Neural cell (in vitro differentiated cells): ENCODE data around the gene PTPRG. TPM values are rescaled to one million over a fixed set of nuclear protein-coding genes. Genes with fewer than 3 reads are reported as not detected.
A peak's percentile ranks its signal among the peaks of the same experiment; 100 is the strongest.

ENCODE experiments used
- H2AFZ ChIP-seq: fragments of 200-600, 300-800 bp; sonication (generic), shearing (Covaris generic); 2 replicates; pipeline ENCODE4 v1.6.0; 2014; ENCODE audit warnings: low read depth, mild to moderate bottlenecking, antibody characterized with exemption, low read length, moderate library complexity
- H3F3A ChIP-seq: fragments of 200-600 bp; shearing (Covaris generic); 2 replicates; pipeline ENCODE4 v1.6.1; 2016; ENCODE audit warnings: mild to moderate bottlenecking, moderate library complexity, mixed read lengths, antibody characterized with exemption, low read length; ENCODE audit not compliant: insufficient read depth, poor library complexity, severe bottlenecking
- H3K27ac ChIP-seq: fragments of 200-600, 300-800 bp; sonication (generic), shearing (Covaris generic); 2 replicates; pipeline ENCODE4 v1.5.1; 2014; ENCODE audit warnings: mild to moderate bottlenecking, low read length, moderate library complexity
- H3K27me3 ChIP-seq: fragments of 300-800, 200-600 bp; sonication (generic), shearing (Covaris generic); 2 replicates; pipeline ENCODE4 v1.6.0; 2014; ENCODE audit warnings: mild to moderate bottlenecking, low read depth, low read length, moderate library complexity; ENCODE audit not compliant: insufficient read depth
- H3K36me3 ChIP-seq: fragments of 300-800, 200-600 bp; sonication (generic), shearing (Covaris generic); 2 replicates; pipeline ENCODE4 v1.5.1; 2014; ENCODE audit warnings: mild to moderate bottlenecking, antibody characterized with exemption, low read length, moderate library complexity; ENCODE audit not compliant: insufficient read depth
- H3K4me2 ChIP-seq: fragments of 300-800, 200-600 bp; sonication (generic), shearing (Covaris generic); 2 replicates; pipeline ENCODE4 v1.6.0; 2014; ENCODE audit warnings: mild to moderate bottlenecking, low read length
- H3K4me3 ChIP-seq: fragments of 300-800, 200-600 bp; sonication (generic), shearing (Covaris generic); 2 replicates; pipeline ENCODE4 v1.5.1; 2014; ENCODE audit warnings: mild to moderate bottlenecking, low read length, moderate library complexity
- H3K79me2 ChIP-seq: fragments of 200-600 bp; shearing (Covaris generic); replicated peaks from 2 replicates; pipeline ENCODE4 v1.6.0; 2014; ENCODE audit warnings: mild to moderate bottlenecking, low read length, moderate library complexity; ENCODE audit not compliant: insufficient read depth
- H3K9ac ChIP-seq: fragments of 300-800, 200-600 bp; sonication (generic), shearing (Covaris generic); 2 replicates; pipeline ENCODE4 v1.6.1; 2016; ENCODE audit warnings: mild to moderate bottlenecking, low read length, mixed read lengths
- H3K9me2 ChIP-seq: fragments of 200-600 bp; shearing (Covaris generic); 2 replicates; pipeline ENCODE4 v1.6.1; 2016; ENCODE audit warnings: mild to moderate bottlenecking, low read length, mixed read lengths; ENCODE audit not compliant: insufficient read depth
- H3K9me3 ChIP-seq: fragments of 200-600, 300-800 bp; sonication (generic), shearing (Covaris generic); 2 replicates; pipeline ENCODE4 v1.6.1; 2016; ENCODE audit warnings: mild to moderate bottlenecking, mixed run types, low read length, moderate library complexity, mixed read lengths
- H4K20me1 ChIP-seq: fragments of 200-600 bp; shearing (Covaris generic); 2 replicates; pipeline ENCODE4 v1.6.1; 2016; ENCODE audit warnings: mild to moderate bottlenecking, mixed run types; ENCODE audit not compliant: insufficient read depth
- CTCF ChIP-seq: fragments of 450-650 bp; IDR thresholded peaks from 2 replicates; pipeline ENCODE4 v1.5.1; 2014; ENCODE audit warnings: antibody characterized with exemption, mild to moderate bottlenecking, moderate library complexity; ENCODE audit not compliant: poor library complexity, severe bottlenecking
- EP300 ChIP-seq: fragments of 450-650 bp; conservative IDR thresholded peaks from 2 replicates; pipeline ENCODE4 v1.6.1; 2014; ENCODE audit warnings: antibody characterized with exemption, mild to moderate bottlenecking, moderate library complexity; ENCODE audit not compliant: poor library complexity, severe bottlenecking
- EZH2 ChIP-seq: fragments of 200-600, 300-800 bp; shearing (Covaris generic), sonication (generic); IDR thresholded peaks from 2 replicates; pipeline ENCODE4 v1.6.1; 2014; ENCODE audit warnings: antibody characterized with exemption, low read length, borderline replicate concordance, mild to moderate bottlenecking; ENCODE audit not compliant: insufficient read depth, poor library complexity, severe bottlenecking
- MXI1 ChIP-seq: fragments of 450-650 bp; conservative IDR thresholded peaks from 2 replicates; pipeline ENCODE4 v1.6.1; 2014; ENCODE audit warnings: antibody characterized with exemption, mild to moderate bottlenecking; ENCODE audit not compliant: poor library complexity, severe bottlenecking
- POLR2AphosphoS5 ChIP-seq: IDR thresholded peaks from 2 replicates; pipeline ENCODE4 v1.6.1; 2012
- RAD21 ChIP-seq: fragments of 450-650 bp; conservative IDR thresholded peaks from 2 replicates; pipeline ENCODE4 v1.6.1; 2014; ENCODE audit warnings: antibody characterized with exemption, mild to moderate bottlenecking, moderate library complexity
- REST ChIP-seq: IDR thresholded peaks from 2 replicates; pipeline ENCODE4 v1.6.1; 2012; ENCODE audit warnings: borderline replicate concordance
- SMC3 ChIP-seq: fragments of 450-650 bp; conservative IDR thresholded peaks from 2 replicates; pipeline ENCODE4 v1.6.1; 2014; ENCODE audit warnings: antibody characterized with exemption, mild to moderate bottlenecking, moderate library complexity; ENCODE audit not compliant: poor library complexity
- TAF1 ChIP-seq: IDR thresholded peaks from 2 replicates; pipeline ENCODE4 v1.6.1; 2012; ENCODE audit warnings: low read depth
- polyA plus RNA-seq: library from polyadenylated mRNA; depleted of rRNA; stranded (reverse); fragments of >200 nt; gene quantifications from 2 replicates; pipeline ENCODE4 v1.2.3, GENCODE V29; 2014

The PTPRG gene
- polyA plus RNA-seq, 1 donor from 2014 or later, result 33.1 TPM

GRCh38 chr3:62319570-62320243, 758.3 kb downstream of the PTPRG start:
- no peaks in the 10 kb centered on the region for H3F3A ChIP-seq
- peak overlapping the region; percentile 80 for H3K27ac ChIP-seq
- H4K20me1 ChIP-seq, result no peaks in the 10 kb centered on the region
- peak overlapping the region; percentile 79 for H3K4me3 ChIP-seq
- H3K9me3 ChIP-seq, result no peaks in the 10 kb centered on the region
- no peaks in the 10 kb centered on the region for H3K9me2 ChIP-seq
- no peaks in the 10 kb centered on the region for H3K27me3 ChIP-seq
- TF ChIP-seq RAD21 (no peak), CTCF (no peak), MXI1 (no peak), REST (no peak), EZH2 (no peak)
- H2AFZ ChIP-seq, result peak overlapping the region; percentile 93
- H3K9ac ChIP-seq, result peak overlapping the region; percentile 72
- H3K36me3 ChIP-seq, result peaks cover 11% of the 10 kb centered on the region
- peak overlapping the region; percentile 38 for H3K4me2 ChIP-seq
- peaks cover 4% of the 10 kb centered on the region for H3K79me2 ChIP-seq

- Histone ChIP-seq H2AFZ (no peak overlapping the region), H3K27me3 (no peaks in the 10 kb centered on the region), H3K79me2 (peaks cover 4% of the 10 kb centered on the region), H3K9me2 (no peaks in the 10 kb centered on the region), H3K9me3 (no peaks in the 10 kb centered on the region), H3K4me3 (no peak overlapping the region), H3K4me2 (no peak overlapping the region), H4K20me1 (no peaks in the 10 kb centered on the region), H3F3A (no peaks in the 10 kb centered on the region), H3K36me3 (peaks cover 11% of the 10 kb centered on the region), H3K9ac (no peak overlapping the region), H3K27ac (no peak overlapping the region)
- TF ChIP-seq EZH2, result no peak
These were observed 761.9 kb downstream of the PTPRG start for GRCh38 chr3:62323241-62323640.

- H3F3A ChIP-seq, result no peaks in the 10 kb centered on the region
- H2AFZ ChIP-seq, result no peak overlapping the region
- no peaks in the 10 kb centered on the region for H3K27me3 ChIP-seq
- no peaks in the 10 kb centered on the region for H4K20me1 ChIP-seq
- H3K36me3 ChIP-seq, result peaks cover 13% of the 10 kb centered on the region
- no peaks in the 10 kb centered on the region for H3K9me3 ChIP-seq
- no peak overlapping the region for H3K27ac ChIP-seq
- H3K4me2 ChIP-seq, result no peak overlapping the region
- no peaks in the 10 kb centered on the region for H3K9me2 ChIP-seq
- no peak for TF ChIP-seq EP300
- TF ChIP-seq POLR2AphosphoS5, result no peak
- TF ChIP-seq RAD21, result no peak
- no peak for TF ChIP-seq REST
- TF ChIP-seq MXI1, result no peak
- no peak for TF ChIP-seq CTCF
- TF ChIP-seq TAF1, result no peak
- TF ChIP-seq SMC3, result no peak
- no peak overlapping the region for H3K4me3 ChIP-seq
- no peaks in the 10 kb centered on the region for H3K79me2 ChIP-seq
- H3K9ac ChIP-seq, result no peak overlapping the region
These were observed 764.5 kb downstream of the PTPRG start for GRCh38 chr3:62325896-62326295.
